SK-N-SH treated with all-trans-retinoic acid at 6 μM for 48 hours (cell line): ENCODE results near the gene MEIS1.

ENCODE experiments used
- ARNTL ChIP-seq: fragments of 450-650 bp; formaldehyde crosslinking; IDR thresholded peaks from 2 replicates; pipeline ENCODE4 v1.5.0; 2020; ENCODE audit warnings: low read depth, mild to moderate bottlenecking, moderate library complexity, borderline replicate concordance
- ESRRG ChIP-seq: fragments of 250-450 bp; sonication (Bioruptor Pico); IDR thresholded peaks from 2 replicates; pipeline ENCODE4 v1.6.1; 2021; ENCODE audit warnings: mild to moderate bottlenecking
- OSR1 ChIP-seq: fragments of 250-450 bp; sonication (Bioruptor Pico); IDR thresholded peaks from 2 replicates; pipeline ENCODE4 v1.8.0; 2022; ENCODE audit warnings: moderate library complexity, mild to moderate bottlenecking, inconsistent platforms
- PPARA ChIP-seq: fragments of 250-450 bp; sonication (Bioruptor Pico); IDR thresholded peaks from 2 replicates; pipeline ENCODE4 v1.5.0; 2020; ENCODE audit warnings: mild to moderate bottlenecking, borderline replicate concordance
- RARB ChIP-seq: fragments of 250-450 bp; sonication (Bioruptor Pico); IDR thresholded peaks from 2 replicates; pipeline ENCODE4 v1.8.0; 2021; ENCODE audit warnings: mild to moderate bottlenecking, moderate library complexity
- SNAI2 ChIP-seq: fragments of 250-450 bp; sonication (Bioruptor Pico); IDR thresholded peaks from 2 replicates; pipeline ENCODE4 v1.5.0; 2020; ENCODE audit warnings: mild to moderate bottlenecking, moderate library complexity
- TCF4 ChIP-seq: fragments of 250-450 bp; sonication (Bioruptor Pico); IDR thresholded peaks from 2 replicates; pipeline ENCODE4 v1.8.0; 2021; ENCODE audit warnings: mild to moderate bottlenecking, moderate library complexity, borderline replicate concordance
- ZC3H10 ChIP-seq: fragments of 250-450 bp; sonication (Bioruptor Pico); IDR thresholded peaks from 2 replicates; pipeline ENCODE4 v1.5.1; 2021; ENCODE audit warnings: mild to moderate bottlenecking, moderate library complexity
- ZFP3 ChIP-seq: fragments of 250-450 bp; sonication (Bioruptor Pico); IDR thresholded peaks from 2 replicates; pipeline ENCODE4 v1.5.0; 2020; ENCODE audit warnings: mild to moderate bottlenecking, moderate library complexity
- ZFP30 ChIP-seq: fragments of 450-650 bp; formaldehyde crosslinking; IDR thresholded peaks from 2 replicates; pipeline ENCODE4 v1.5.0; 2022; ENCODE audit warnings: mild to moderate bottlenecking, moderate library complexity
- ZNF8 ChIP-seq: fragments of 450-650 bp; formaldehyde crosslinking; IDR thresholded peaks from 2 replicates; pipeline ENCODE4 v1.5.0; 2020; ENCODE audit warnings: mild to moderate bottlenecking, moderate library complexity
- TF ChIP-seq, protein P1 (sequence below): fragments of 250-450 bp; sonication (Bioruptor Pico); IDR thresholded peaks from 2 replicates; pipeline ENCODE4 v1.8.0; 2020; ENCODE audit warnings: mild to moderate bottlenecking, moderate library complexity, borderline replicate concordance

DNA sequence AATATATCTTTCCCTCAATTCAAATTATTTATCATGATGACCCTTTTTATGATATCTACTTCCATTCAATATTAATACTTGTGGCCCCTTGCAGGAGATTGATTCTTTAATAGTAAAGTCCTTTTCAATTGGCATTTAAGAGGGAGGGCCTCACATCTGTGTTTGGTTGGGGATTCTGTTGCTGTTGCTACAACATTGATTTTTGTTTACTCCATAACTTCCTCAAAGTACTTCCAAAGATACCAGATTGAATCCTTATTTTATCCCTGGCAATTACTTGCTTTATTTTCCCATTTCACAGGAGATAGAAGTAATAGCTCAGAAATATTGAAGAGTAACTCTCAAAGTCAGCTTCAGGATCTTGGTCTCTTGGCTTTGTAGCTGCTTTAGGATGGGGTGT is 32.8 kb downstream of the MEIS1 start:
- TF ChIP-seq PPARA (CRISPR knock-in tag) = no peak
- TF ChIP-seq SNAI2 (CRISPR knock-in tag) = no peak
- TF ChIP-seq OSR1 (CRISPR knock-in tag) = no peak
- TF ChIP-seq ZFP3 (CRISPR knock-in tag) = no peak
- no peak for TF ChIP-seq ZFP30 (CRISPR knock-in tag)
- TF ChIP-seq TCF4 (CRISPR knock-in tag) = no peak
- no peak for TF ChIP-seq ZNF8 (CRISPR knock-in tag)
- no peak for TF ChIP-seq ARNTL
- no peak for TF ChIP-seq ESRRG (CRISPR knock-in tag)
- TF ChIP-seq, protein P1, sequence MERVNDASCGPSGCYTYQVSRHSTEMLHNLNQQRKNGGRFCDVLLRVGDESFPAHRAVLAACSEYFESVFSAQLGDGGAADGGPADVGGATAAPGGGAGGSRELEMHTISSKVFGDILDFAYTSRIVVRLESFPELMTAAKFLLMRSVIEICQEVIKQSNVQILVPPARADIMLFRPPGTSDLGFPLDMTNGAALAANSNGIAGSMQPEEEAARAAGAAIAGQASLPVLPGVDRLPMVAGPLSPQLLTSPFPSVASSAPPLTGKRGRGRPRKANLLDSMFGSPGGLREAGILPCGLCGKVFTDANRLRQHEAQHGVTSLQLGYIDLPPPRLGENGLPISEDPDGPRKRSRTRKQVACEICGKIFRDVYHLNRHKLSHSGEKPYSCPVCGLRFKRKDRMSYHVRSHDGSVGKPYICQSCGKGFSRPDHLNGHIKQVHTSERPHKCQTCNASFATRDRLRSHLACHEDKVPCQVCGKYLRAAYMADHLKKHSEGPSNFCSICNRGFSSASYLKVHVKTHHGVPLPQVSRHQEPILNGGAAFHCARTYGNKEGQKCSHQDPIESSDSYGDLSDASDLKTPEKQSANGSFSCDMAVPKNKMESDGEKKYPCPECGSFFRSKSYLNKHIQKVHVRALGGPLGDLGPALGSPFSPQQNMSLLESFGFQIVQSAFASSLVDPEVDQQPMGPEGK (CRISPR knock-in tag) = no peak
- no peak for TF ChIP-seq RARB (CRISPR knock-in tag)
- no peak for TF ChIP-seq ZC3H10 (CRISPR knock-in tag)
